Measurements from ENCODE around the gene CNTNAP2. TPM values are rescaled to one million over a fixed set of nuclear protein-coding genes. Genes with fewer than 3 reads are reported as not detected.

Gene CNTNAP2
- total and polyA plus RNA-seq, 2 of the 4 experiments (the other 2 are of a cell fraction): not detected

- CTCF ChIA-PET: no interaction called here
- TF ChIP-seq CHD1 (IDR thresholded peaks at IDR 0.05; ENCODE audit: low read depth, low read length): no peak
- TF ChIP-seq FOS (IDR thresholded peaks at IDR 0.05; ENCODE audit: low read depth, low read length): no peak
- TF ChIP-seq, protein P1, sequence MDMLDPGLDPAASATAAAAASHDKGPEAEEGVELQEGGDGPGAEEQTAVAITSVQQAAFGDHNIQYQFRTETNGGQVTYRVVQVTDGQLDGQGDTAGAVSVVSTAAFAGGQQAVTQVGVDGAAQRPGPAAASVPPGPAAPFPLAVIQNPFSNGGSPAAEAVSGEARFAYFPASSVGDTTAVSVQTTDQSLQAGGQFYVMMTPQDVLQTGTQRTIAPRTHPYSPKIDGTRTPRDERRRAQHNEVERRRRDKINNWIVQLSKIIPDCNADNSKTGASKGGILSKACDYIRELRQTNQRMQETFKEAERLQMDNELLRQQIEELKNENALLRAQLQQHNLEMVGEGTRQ (IDR thresholded peaks at IDR 0.05; ENCODE audit: low read depth, low read length): no peak
- no peak for TF ChIP-seq RAD21 (IDR thresholded peaks at IDR 0.05; ENCODE audit: low read length)
- no peak for TF ChIP-seq MXI1 (IDR thresholded peaks at IDR 0.05; ENCODE audit: borderline replicate concordance, low read depth, low read length)
- TF ChIP-seq, protein P2, sequence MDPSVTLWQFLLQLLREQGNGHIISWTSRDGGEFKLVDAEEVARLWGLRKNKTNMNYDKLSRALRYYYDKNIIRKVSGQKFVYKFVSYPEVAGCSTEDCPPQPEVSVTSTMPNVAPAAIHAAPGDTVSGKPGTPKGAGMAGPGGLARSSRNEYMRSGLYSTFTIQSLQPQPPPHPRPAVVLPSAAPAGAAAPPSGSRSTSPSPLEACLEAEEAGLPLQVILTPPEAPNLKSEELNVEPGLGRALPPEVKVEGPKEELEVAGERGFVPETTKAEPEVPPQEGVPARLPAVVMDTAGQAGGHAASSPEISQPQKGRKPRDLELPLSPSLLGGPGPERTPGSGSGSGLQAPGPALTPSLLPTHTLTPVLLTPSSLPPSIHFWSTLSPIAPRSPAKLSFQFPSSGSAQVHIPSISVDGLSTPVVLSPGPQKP (IDR thresholded peaks at IDR 0.05; ENCODE audit: borderline replicate concordance, low read depth, low read length): no peak
- no peak for TF ChIP-seq RCOR1 (IDR thresholded peaks at IDR 0.05; ENCODE audit: insufficient replicate concordance, low read length)
- TF ChIP-seq MAFK (IDR thresholded peaks at IDR 0.05; ENCODE audit: low read depth, low read length): no peak
- no peak for TF ChIP-seq POLR2A (IDR thresholded peaks at IDR 0.05; ENCODE audit: low read depth, low read length)
- TF ChIP-seq MAZ (IDR thresholded peaks at IDR 0.05; ENCODE audit: borderline replicate concordance, low read depth, low read length): no peak
- TF ChIP-seq NFE2L2 (IDR thresholded peaks at IDR 0.05; ENCODE audit: low read depth, low read length): no peak
- TF ChIP-seq, protein P3, sequence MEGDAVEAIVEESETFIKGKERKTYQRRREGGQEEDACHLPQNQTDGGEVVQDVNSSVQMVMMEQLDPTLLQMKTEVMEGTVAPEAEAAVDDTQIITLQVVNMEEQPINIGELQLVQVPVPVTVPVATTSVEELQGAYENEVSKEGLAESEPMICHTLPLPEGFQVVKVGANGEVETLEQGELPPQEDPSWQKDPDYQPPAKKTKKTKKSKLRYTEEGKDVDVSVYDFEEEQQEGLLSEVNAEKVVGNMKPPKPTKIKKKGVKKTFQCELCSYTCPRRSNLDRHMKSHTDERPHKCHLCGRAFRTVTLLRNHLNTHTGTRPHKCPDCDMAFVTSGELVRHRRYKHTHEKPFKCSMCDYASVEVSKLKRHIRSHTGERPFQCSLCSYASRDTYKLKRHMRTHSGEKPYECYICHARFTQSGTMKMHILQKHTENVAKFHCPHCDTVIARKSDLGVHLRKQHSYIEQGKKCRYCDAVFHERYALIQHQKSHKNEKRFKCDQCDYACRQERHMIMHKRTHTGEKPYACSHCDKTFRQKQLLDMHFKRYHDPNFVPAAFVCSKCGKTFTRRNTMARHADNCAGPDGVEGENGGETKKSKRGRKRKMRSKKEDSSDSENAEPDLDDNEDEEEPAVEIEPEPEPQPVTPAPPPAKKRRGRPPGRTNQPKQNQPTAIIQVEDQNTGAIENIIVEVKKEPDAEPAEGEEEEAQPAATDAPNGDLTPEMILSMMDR (conservative IDR thresholded peaks at IDR 0.05; ENCODE audit: low read depth, low read length): no peak
- no peak for TF ChIP-seq CEBPB (IDR thresholded peaks at IDR 0.05; ENCODE audit: low read depth, low read length)
- no peak for TF ChIP-seq BHLHE40 (IDR thresholded peaks at IDR 0.05; ENCODE audit: low read depth, low read length)
- TF ChIP-seq RFX5 (IDR thresholded peaks at IDR 0.05; ENCODE audit: low read depth, low read length): no peak
Observed at GRCh38 chr7:147465223-147465622, 1348.6 kb downstream of the CNTNAP2 start.

More at GRCh38 chr7:147465223-147465622, 1348.6 kb downstream of the CNTNAP2 start:
- Histone ChIP-seq H3K9me3 (ENCODE audit: control insufficient read depth, insufficient read depth, low read length) (no peaks in the 10 kb centered on the region), H2AK5ac (ENCODE audit: low read depth, low read length) (no peak overlapping the region), H3K9me1 (ENCODE audit: insufficient read depth, low read length) (no peaks in the 10 kb centered on the region), H2BK5ac (ENCODE audit: low read depth, low read length, poor library complexity, severe bottlenecking) (no peak overlapping the region), H3K9ac (ENCODE audit: low read depth, low read length) (no peak overlapping the region), H2BK15ac (ENCODE audit: low read depth, low read length) (no peak overlapping the region), H3K4ac (ENCODE audit: low read depth, low read length) (no peak overlapping the region), H3K27ac (ENCODE audit: insufficient read depth, low read length) (no peak overlapping the region), H3K4me2 (ENCODE audit: low read depth, low read length) (no peak overlapping the region), H3K79me1 (ENCODE audit: low read depth in 1 of 2, low read length in 2 of 2) (no peaks in the 10 kb centered on the region), H4K5ac (ENCODE audit: low read depth, low read length) (no peak overlapping the region), H4K8ac (ENCODE audit: low read depth in 2 of 2, low read length in 2 of 2) (no peak overlapping the region), H3K56ac (ENCODE audit: extremely low read depth, insufficient read depth, low read length) (no peak overlapping the region), H3K23ac (ENCODE audit: low read depth, low read length) (no peak overlapping the region), H2AFZ (replicated peaks; ENCODE audit: low read length, poor library complexity) (no peak overlapping the region), H3K4me1 (ENCODE audit: control insufficient read depth, insufficient read depth, low read length) (no peaks in the 10 kb centered on the region), H3K14ac (replicated peaks; ENCODE audit: low read depth, low read length) (no peak overlapping the region), H3K36me3 (ENCODE audit: control insufficient read depth, insufficient read depth, low read length) (no peaks in the 10 kb centered on the region), H4K20me1 (ENCODE audit: insufficient read depth, low read length) (no peaks in the 10 kb centered on the region), H2BK120ac (ENCODE audit: low read depth, low read length) (no peak overlapping the region), H3K27me3 (ENCODE audit: control insufficient read depth, insufficient read depth, low read length) (no peaks in the 10 kb centered on the region), H4K91ac (ENCODE audit: insufficient read depth, low read depth, low read length) (no peak overlapping the region), H3K18ac (ENCODE audit: low read depth, low read length) (no peak overlapping the region), H3K4me3 (ENCODE audit: insufficient read depth, low read depth, low read length) (no peak overlapping the region), H2BK20ac (ENCODE audit: low read depth, low read length) (no peak overlapping the region), H2AK9ac (replicated peaks; ENCODE audit: low read depth, low read length, poor library complexity) (no peak overlapping the region)
- in situ Hi-C loops (cut with MboI; ENCODE audit: low sequenced_read_pairs): no loop called here
- ATAC-seq (ENCODE audit: low read depth) (no peak), DNase-seq (no peak)
- WGBS, 2 experiments (ENCODE audit: extremely low coverage in 2 of 2, insufficient read length in 1 of 2): no CpG with 5 or more reads among the region's 2 CpGs
- no TSS peak for BruUV-seq (replicated peaks)
- intact Hi-C loops (cut with micrococcal nuclease): no loop called here
- POLR2A ChIA-PET (ENCODE audit: unreplicated experiment): no interaction called here
- dilution Hi-C loops (cut with HindIII; ENCODE audit: low sequenced_read_pairs, unreplicated experiment): no loop called here
